RPMI8226 (cell line): ENCODE data around the gene SPAG17.

Experiments
- DNase-seq: peaks from one replicate; pipeline ENCODE4 v3.0.0-alpha.2; 2015

Gene SPAG17

GRCh38 chr1:118159569-118159968 is 25.5 kb downstream of the SPAG17 start:
- no peak for DNase-seq

- DNase-seq: no peak
Observed at GRCh38 chr1:118158924-118159323, 26.1 kb downstream of the SPAG17 start.

- no peak for DNase-seq
Observed at GRCh38 chr1:118157506-118157905, 27.5 kb downstream of the SPAG17 start.

- DNase-seq: no peak
Observed at GRCh38 chr1:118155106-118155505, 29.9 kb downstream of the SPAG17 start.

GRCh38 chr1:118154220-118154619 is 30.8 kb downstream of the SPAG17 start:
- no peak for DNase-seq

GRCh38 chr1:118151312-118151937 is 33.6 kb downstream of the SPAG17 start:
- DNase-seq: peak; percentile 39

GRCh38 chr1:118149799-118150198 is 35.2 kb downstream of the SPAG17 start:
- no peak for DNase-seq

GRCh38 chr1:118148034-118148433 is 37.0 kb downstream of the SPAG17 start:
- no peak for DNase-seq

- DNase-seq: no peak
Observed at GRCh38 chr1:118147522-118147921, 37.5 kb downstream of the SPAG17 start.

GRCh38 chr1:118145721-118146120 is 39.3 kb downstream of the SPAG17 start:
- DNase-seq: no peak

- DNase-seq: no peak
Observed at GRCh38 chr1:118144684-118145083, 40.3 kb downstream of the SPAG17 start.

GRCh38 chr1:118143831-118144230 is 41.2 kb downstream of the SPAG17 start:
- no peak for DNase-seq

GRCh38 chr1:118143121-118143520 is 41.9 kb downstream of the SPAG17 start:
- no peak for DNase-seq

GRCh38 chr1:118142546-118142945 is 42.5 kb downstream of the SPAG17 start:
- DNase-seq: no peak

GRCh38 chr1:118137900-118138299 is 47.1 kb downstream of the SPAG17 start:
- DNase-seq: no peak

- no peak for DNase-seq
Observed at GRCh38 chr1:118136187-118136941, 48.7 kb downstream of the SPAG17 start.

GRCh38 chr1:118132000-118132399 is 53.0 kb downstream of the SPAG17 start:
- DNase-seq: no peak

GRCh38 chr1:118128761-118129160 is 56.3 kb downstream of the SPAG17 start:
- DNase-seq: no peak

GRCh38 chr1:118124064-118124463 is 61.0 kb downstream of the SPAG17 start:
- DNase-seq: no peak

- DNase-seq: no peak
Observed at GRCh38 chr1:118123116-118123839, 61.8 kb downstream of the SPAG17 start.

- DNase-seq: no peak
Observed at GRCh38 chr1:118122234-118123004, 62.6 kb downstream of the SPAG17 start.

- DNase-seq: no peak
Observed at GRCh38 chr1:118118873-118119463, 66.1 kb downstream of the SPAG17 start.

GRCh38 chr1:118118469-118118868 is 66.6 kb downstream of the SPAG17 start:
- no peak for DNase-seq
